SK-N-SH treated with all-trans-retinoic acid at 6 μM for 48 hours (cell line): ENCODE measurements around the gene TBC1D9B.

Experiments
- ATAC-seq: fragments of 200-7000 bp; cut with Tn5 transposase; 3 replicates; pipeline ENCODE4 v1.9.1; 2020; ENCODE audit warnings: mild to moderate bottlenecking, moderate library complexity
- ARNTL ChIP-seq: fragments of 450-650 bp; formaldehyde crosslinking; IDR thresholded peaks from 2 replicates; pipeline ENCODE4 v1.5.0; 2020; ENCODE audit warnings: low read depth, mild to moderate bottlenecking, moderate library complexity, borderline replicate concordance
- BACH2 ChIP-seq: fragments of 250-450 bp; sonication (Bioruptor Pico); IDR thresholded peaks from 2 replicates; pipeline ENCODE4 v1.9.0; 2021; ENCODE audit warnings: mild to moderate bottlenecking, borderline replicate concordance
- CSDC2 ChIP-seq: fragments of 250-450 bp; sonication (Bioruptor Pico); IDR thresholded peaks from 2 replicates; pipeline ENCODE4 v1.5.0; 2020; ENCODE audit warnings: mild to moderate bottlenecking, moderate library complexity
- ESRRG ChIP-seq: fragments of 250-450 bp; sonication (Bioruptor Pico); IDR thresholded peaks from 2 replicates; pipeline ENCODE4 v1.6.1; 2021; ENCODE audit warnings: mild to moderate bottlenecking
- GLIS3 ChIP-seq: fragments of 250-450 bp; sonication (Bioruptor Pico); IDR thresholded peaks from 2 replicates; pipeline ENCODE4 v1.5.0; 2020; ENCODE audit warnings: mild to moderate bottlenecking, moderate library complexity
- ISL1 ChIP-seq: fragments of 250-450 bp; sonication (Bioruptor Pico); IDR thresholded peaks from 2 replicates; pipeline ENCODE4 v2.1.2; 2022; ENCODE audit warnings: mild to moderate bottlenecking, moderate library complexity
- OSR1 ChIP-seq: fragments of 250-450 bp; sonication (Bioruptor Pico); IDR thresholded peaks from 2 replicates; pipeline ENCODE4 v1.8.0; 2022; ENCODE audit warnings: moderate library complexity, mild to moderate bottlenecking, inconsistent platforms
- PPARA ChIP-seq: fragments of 250-450 bp; sonication (Bioruptor Pico); IDR thresholded peaks from 2 replicates; pipeline ENCODE4 v1.5.0; 2020; ENCODE audit warnings: mild to moderate bottlenecking, borderline replicate concordance
- RARB ChIP-seq: fragments of 250-450 bp; sonication (Bioruptor Pico); IDR thresholded peaks from 2 replicates; pipeline ENCODE4 v1.8.0; 2021; ENCODE audit warnings: mild to moderate bottlenecking, moderate library complexity
- SNAI2 ChIP-seq: fragments of 250-450 bp; sonication (Bioruptor Pico); IDR thresholded peaks from 2 replicates; pipeline ENCODE4 v1.5.0; 2020; ENCODE audit warnings: mild to moderate bottlenecking, moderate library complexity
- TOX ChIP-seq: fragments of 250-450 bp; sonication (Bioruptor Pico); IDR thresholded peaks from 2 replicates; pipeline ENCODE4 v1.8.0; 2021; ENCODE audit warnings: mild to moderate bottlenecking, moderate library complexity, borderline replicate concordance
- ZC3H10 ChIP-seq: fragments of 250-450 bp; sonication (Bioruptor Pico); IDR thresholded peaks from 2 replicates; pipeline ENCODE4 v1.5.1; 2021; ENCODE audit warnings: mild to moderate bottlenecking, moderate library complexity
- ZFP30 ChIP-seq: fragments of 450-650 bp; formaldehyde crosslinking; IDR thresholded peaks from 2 replicates; pipeline ENCODE4 v1.5.0; 2022; ENCODE audit warnings: mild to moderate bottlenecking, moderate library complexity
- ZNF565 ChIP-seq: fragments of 450-650 bp; formaldehyde crosslinking; conservative IDR thresholded peaks from 2 replicates; pipeline ENCODE4 v1.5.0; 2020; ENCODE audit warnings: low read depth, mild to moderate bottlenecking, moderate library complexity
- ZNF70 ChIP-seq: fragments of 450-650 bp; formaldehyde crosslinking; IDR thresholded peaks from 2 replicates; pipeline ENCODE4 v1.5.0; 2020; ENCODE audit warnings: mild to moderate bottlenecking, moderate library complexity
- TF ChIP-seq, protein P1 (sequence below): fragments of 250-450 bp; sonication (Bioruptor Pico); IDR thresholded peaks from 2 replicates; pipeline ENCODE4 v1.5.1; 2020; ENCODE audit warnings: low read depth, mild to moderate bottlenecking, moderate library complexity
- TF ChIP-seq, protein P2 (sequence below): fragments of 250-450 bp; sonication (Bioruptor Pico); IDR thresholded peaks from 2 replicates; pipeline ENCODE4 v1.8.0; 2020; ENCODE audit warnings: mild to moderate bottlenecking, moderate library complexity, borderline replicate concordance
- TF ChIP-seq, protein P3 (sequence below): fragments of 250-450 bp; sonication (Bioruptor Pico); IDR thresholded peaks from 2 replicates; pipeline ENCODE4 v1.8.0; 2021; ENCODE audit warnings: low read depth, mild to moderate bottlenecking, moderate library complexity, borderline replicate concordance
- TF ChIP-seq, protein P4 (sequence below): fragments of 250-450 bp; sonication (Bioruptor Pico); IDR thresholded peaks from 2 replicates; pipeline ENCODE4 v1.5.1; 2021; ENCODE audit warnings: mild to moderate bottlenecking, moderate library complexity

TBC1D9B gene

DNA sequence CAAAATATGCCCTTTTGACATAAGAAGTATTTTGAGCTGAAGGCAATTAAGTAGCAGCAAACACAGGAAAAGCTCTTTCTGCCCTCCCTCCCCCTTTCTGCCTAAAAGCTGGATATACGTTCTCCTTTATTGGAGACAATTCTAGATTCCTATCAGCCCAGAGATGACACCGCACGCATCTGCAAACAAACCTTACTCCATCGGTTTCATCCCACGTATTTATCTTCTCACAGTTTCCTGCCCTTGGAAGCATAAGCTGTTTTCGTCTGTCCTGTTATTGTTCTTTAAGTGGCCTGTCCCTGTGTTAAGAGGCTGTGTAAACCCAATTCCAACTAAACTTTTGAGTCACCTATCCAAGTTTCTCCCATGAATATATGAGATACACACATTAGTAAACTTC is 11.8 kb downstream of the TBC1D9B start:
- ATAC-seq, result no peak
- no peak for TF ChIP-seq CSDC2 (CRISPR knock-in tag)
- TF ChIP-seq RARB, result no peak
- TF ChIP-seq ZC3H10 (CRISPR knock-in tag), result no peak
- no peak for TF ChIP-seq ZNF565 (CRISPR knock-in tag)
- TF ChIP-seq, protein P1, sequence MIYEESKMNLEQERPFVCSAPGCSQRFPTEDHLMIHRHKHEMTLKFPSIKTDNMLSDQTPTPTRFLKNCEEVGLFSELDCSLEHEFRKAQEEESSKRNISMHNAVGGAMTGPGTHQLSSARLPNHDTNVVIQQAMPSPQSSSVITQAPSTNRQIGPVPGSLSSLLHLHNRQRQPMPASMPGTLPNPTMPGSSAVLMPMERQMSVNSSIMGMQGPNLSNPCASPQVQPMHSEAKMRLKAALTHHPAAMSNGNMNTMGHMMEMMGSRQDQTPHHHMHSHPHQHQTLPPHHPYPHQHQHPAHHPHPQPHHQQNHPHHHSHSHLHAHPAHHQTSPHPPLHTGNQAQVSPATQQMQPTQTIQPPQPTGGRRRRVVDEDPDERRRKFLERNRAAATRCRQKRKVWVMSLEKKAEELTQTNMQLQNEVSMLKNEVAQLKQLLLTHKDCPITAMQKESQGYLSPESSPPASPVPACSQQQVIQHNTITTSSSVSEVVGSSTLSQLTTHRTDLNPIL (CRISPR knock-in tag), result no peak
- TF ChIP-seq OSR1 (CRISPR knock-in tag), result no peak
- TF ChIP-seq ZNF70 (CRISPR knock-in tag), result no peak
- TF ChIP-seq, protein P2, sequence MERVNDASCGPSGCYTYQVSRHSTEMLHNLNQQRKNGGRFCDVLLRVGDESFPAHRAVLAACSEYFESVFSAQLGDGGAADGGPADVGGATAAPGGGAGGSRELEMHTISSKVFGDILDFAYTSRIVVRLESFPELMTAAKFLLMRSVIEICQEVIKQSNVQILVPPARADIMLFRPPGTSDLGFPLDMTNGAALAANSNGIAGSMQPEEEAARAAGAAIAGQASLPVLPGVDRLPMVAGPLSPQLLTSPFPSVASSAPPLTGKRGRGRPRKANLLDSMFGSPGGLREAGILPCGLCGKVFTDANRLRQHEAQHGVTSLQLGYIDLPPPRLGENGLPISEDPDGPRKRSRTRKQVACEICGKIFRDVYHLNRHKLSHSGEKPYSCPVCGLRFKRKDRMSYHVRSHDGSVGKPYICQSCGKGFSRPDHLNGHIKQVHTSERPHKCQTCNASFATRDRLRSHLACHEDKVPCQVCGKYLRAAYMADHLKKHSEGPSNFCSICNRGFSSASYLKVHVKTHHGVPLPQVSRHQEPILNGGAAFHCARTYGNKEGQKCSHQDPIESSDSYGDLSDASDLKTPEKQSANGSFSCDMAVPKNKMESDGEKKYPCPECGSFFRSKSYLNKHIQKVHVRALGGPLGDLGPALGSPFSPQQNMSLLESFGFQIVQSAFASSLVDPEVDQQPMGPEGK (CRISPR knock-in tag), result no peak
- TF ChIP-seq ESRRG (CRISPR knock-in tag), result no peak
- TF ChIP-seq GLIS3 (CRISPR knock-in tag), result no peak
- TF ChIP-seq ISL1 (CRISPR knock-in tag), result no peak
- TF ChIP-seq ARNTL, result no peak
- no peak for TF ChIP-seq TOX (CRISPR knock-in tag)
- TF ChIP-seq BACH2 (CRISPR knock-in tag), result no peak

DNA sequence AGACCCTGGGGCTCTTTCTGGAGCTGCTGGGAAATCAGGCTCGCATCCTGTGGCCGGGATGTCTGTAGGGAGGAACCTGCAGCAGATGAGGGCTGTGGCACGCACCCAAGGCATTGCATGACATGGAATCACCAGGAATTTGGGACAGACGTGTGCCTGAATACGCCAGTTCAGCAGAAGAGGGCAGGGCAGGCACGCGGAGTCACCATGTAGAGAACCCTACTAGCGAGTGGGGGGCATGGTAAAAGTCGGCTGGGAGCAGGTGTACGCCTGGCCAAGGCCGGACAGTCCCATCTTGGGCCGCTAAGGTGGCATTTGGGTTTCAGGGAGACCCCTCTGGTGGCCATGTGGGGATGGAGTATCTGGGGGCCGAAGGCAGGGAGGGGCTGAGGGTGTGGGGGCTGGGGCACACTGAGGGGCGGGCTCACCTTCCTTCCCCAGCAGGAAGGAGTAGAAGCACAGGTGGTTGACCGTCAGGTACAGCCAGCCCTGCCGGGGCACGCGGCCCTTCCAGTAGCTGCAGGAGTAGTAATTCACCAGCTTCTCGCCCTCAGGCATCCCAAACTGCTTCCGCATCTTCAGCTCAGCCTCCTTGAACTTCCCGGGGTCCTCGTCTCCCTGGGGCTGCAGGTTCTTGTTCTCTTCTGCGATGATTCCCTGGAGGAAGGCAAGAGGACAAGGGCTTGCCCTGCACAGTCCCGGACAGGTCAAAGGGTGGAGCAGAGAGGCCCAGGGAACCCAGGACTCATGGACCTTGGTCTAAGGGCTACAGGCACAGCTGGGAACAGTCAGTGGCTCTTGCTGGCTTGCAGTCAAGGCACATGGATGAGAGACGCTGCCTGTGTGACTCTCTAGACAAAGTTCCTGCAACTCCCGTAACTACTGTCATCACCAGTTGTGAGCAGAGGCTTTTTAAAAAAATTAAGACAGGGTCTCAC is 13.5 kb downstream of the TBC1D9B start:
- TF ChIP-seq BACH2 (CRISPR knock-in tag) (no peak), CSDC2 (CRISPR knock-in tag) (no peak), OSR1 (CRISPR knock-in tag) (no peak), ZFP30 (no peak), ZNF70 (CRISPR knock-in tag) (no peak), GLIS3 (CRISPR knock-in tag) (no peak), PPARA (no peak), ARNTL (no peak), SNAI2 (CRISPR knock-in tag) (no peak)
- TF ChIP-seq, protein P2 (CRISPR knock-in tag), result no peak
- TF ChIP-seq, protein P1 (CRISPR knock-in tag), result no peak
- TF ChIP-seq, protein P3, sequence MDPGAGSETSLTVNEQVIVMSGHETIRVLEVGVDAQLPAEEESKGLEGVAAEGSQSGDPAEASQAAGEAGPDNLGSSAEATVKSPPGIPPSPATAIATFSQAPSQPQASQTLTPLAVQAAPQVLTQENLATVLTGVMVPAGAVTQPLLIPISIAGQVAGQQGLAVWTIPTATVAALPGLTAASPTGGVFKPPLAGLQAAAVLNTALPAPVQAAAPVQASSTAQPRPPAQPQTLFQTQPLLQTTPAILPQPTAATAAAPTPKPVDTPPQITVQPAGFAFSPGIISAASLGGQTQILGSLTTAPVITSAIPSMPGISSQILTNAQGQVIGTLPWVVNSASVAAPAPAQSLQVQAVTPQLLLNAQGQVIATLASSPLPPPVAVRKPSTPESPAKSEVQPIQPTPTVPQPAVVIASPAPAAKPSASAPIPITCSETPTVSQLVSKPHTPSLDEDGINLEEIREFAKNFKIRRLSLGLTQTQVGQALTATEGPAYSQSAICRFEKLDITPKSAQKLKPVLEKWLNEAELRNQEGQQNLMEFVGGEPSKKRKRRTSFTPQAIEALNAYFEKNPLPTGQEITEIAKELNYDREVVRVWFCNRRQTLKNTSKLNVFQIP (CRISPR knock-in tag), result no peak
- TF ChIP-seq, protein P4, sequence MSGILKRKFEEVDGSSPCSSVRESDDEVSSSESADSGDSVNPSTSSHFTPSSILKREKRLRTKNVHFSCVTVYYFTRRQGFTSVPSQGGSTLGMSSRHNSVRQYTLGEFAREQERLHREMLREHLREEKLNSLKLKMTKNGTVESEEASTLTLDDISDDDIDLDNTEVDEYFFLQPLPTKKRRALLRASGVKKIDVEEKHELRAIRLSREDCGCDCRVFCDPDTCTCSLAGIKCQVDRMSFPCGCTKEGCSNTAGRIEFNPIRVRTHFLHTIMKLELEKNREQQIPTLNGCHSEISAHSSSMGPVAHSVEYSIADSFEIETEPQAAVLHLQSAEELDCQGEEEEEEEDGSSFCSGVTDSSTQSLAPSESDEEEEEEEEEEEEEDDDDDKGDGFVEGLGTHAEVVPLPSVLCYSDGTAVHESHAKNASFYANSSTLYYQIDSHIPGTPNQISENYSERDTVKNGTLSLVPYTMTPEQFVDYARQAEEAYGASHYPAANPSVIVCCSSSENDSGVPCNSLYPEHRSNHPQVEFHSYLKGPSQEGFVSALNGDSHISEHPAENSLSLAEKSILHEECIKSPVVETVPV, result no peak
- ATAC-seq, result no peak
